ENCODE data around the gene MNDA. TPM values are rescaled to one million over a fixed set of nuclear protein-coding genes. Genes with fewer than 3 reads are reported as not detected.

MNDA gene
- total RNA-seq, 2 experiments from 2014 or later = not detected

DNA sequence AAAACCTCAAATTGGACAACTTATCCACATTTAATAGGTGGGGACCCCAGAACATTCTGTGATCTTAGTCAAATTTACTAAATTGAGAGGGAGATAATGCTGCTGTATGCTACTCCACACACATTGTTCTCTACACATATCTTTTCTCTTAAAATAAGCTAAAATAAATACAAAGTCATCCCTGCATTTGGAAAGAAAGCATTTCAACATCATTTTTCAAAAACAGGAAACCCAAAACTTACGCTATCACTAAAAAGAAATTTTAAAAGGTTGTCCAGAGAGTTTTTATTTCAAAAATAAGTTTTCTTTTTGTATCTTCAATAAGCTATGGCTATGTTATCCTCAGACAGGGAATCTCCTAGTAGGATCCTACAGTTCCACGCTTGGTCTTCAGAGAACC lies 30.6 kb upstream of the MNDA start:
- no peak overlapping the region for H3K27ac Mint-ChIP-seq
- intact Hi-C loops (cut with micrococcal nuclease) = no loop called here
- H3K36me3 Mint-ChIP-seq (ENCODE audit: low read depth) = no peaks in the 10 kb centered on the region
- ATAC-seq = no peak
- H3K4me1 Mint-ChIP-seq (ENCODE audit: low read depth) = no peaks in the 10 kb centered on the region
- CTCF ChIA-PET = interaction anchor here (0.8 kb wide), 1 partner anchor 271 kb away, joined by 3 read pairs; no protein-coding TSS in a partner anchor
- H3K9me3 Mint-ChIP-seq = no peaks in the 10 kb centered on the region
- no peak for DNase-seq
- TF ChIP-seq, protein P1, sequence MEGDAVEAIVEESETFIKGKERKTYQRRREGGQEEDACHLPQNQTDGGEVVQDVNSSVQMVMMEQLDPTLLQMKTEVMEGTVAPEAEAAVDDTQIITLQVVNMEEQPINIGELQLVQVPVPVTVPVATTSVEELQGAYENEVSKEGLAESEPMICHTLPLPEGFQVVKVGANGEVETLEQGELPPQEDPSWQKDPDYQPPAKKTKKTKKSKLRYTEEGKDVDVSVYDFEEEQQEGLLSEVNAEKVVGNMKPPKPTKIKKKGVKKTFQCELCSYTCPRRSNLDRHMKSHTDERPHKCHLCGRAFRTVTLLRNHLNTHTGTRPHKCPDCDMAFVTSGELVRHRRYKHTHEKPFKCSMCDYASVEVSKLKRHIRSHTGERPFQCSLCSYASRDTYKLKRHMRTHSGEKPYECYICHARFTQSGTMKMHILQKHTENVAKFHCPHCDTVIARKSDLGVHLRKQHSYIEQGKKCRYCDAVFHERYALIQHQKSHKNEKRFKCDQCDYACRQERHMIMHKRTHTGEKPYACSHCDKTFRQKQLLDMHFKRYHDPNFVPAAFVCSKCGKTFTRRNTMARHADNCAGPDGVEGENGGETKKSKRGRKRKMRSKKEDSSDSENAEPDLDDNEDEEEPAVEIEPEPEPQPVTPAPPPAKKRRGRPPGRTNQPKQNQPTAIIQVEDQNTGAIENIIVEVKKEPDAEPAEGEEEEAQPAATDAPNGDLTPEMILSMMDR (IDR thresholded peaks at IDR 0.05) = no peak
- POLR2A ChIA-PET = no interaction called here
- H3K27me3 Mint-ChIP-seq = peaks cover 18% of the 10 kb centered on the region
- no peak overlapping the region for H3K4me3 Mint-ChIP-seq

DNA sequence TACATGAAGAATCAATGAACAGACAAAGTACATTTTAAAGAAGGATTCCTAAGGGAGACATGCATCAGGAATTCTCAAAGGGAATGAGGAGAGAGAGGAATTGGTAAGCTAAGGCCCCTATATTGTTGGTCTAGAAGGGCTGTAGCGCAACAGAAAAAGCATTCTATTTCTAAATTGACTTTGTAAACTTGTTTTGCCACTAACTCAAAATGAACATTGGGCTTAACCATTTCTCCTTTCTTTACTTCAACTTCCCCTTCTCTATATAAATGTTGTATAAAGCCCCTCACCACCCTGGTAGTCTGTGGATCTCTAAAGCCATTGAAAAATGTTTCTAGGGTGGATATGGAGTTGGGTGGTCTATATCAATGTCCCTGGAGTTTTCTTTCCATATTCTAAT lies 29.8 kb upstream of the MNDA start:
- intact Hi-C loops (cut with micrococcal nuclease) = no loop called here
- ChIA-PET POLR2A (no interaction called here), CTCF (no interaction called here)
- Mint-ChIP-seq H3K27me3 (peaks cover 18% of the 10 kb centered on the region), H3K27ac (no peak overlapping the region), H3K4me1 (ENCODE audit: low read depth) (no peaks in the 10 kb centered on the region), H3K4me3 (no peak overlapping the region), H3K9me3 (no peaks in the 10 kb centered on the region), H3K36me3 (ENCODE audit: low read depth) (no peaks in the 10 kb centered on the region)
- DNase-seq (no peak), ATAC-seq (no peak)
- TF ChIP-seq, protein P1 (IDR thresholded peaks at IDR 0.05) = no peak

DNA sequence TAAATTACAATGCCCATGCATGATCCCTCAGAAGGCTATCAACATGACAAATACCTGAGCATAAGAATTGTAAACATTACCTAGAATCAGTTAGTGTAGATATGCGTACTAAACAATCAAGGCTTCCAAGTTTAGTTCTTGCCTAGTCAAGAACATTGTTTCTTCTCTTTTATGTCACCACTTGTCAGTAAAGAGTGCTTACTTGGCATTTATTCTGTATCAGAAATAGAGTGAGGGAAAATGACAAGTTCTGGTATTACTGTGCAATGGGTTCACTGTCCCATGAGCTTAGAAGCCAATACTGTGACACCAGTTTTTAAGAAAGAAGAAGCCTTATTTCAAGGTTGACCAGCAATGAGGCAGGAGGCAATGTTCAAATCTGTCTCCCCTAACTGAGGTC lies 27.5 kb upstream of the MNDA start:
- H3K27me3 Mint-ChIP-seq = peaks cover 22% of the 10 kb centered on the region
- no peak overlapping the region for H3K4me3 Mint-ChIP-seq
- no peak overlapping the region for H3K27ac Mint-ChIP-seq
- CTCF ChIA-PET = no interaction called here
- POLR2A ChIA-PET = no interaction called here
- no peaks in the 10 kb centered on the region for H3K9me3 Mint-ChIP-seq
- H3K4me1 Mint-ChIP-seq (ENCODE audit: low read depth) = no peaks in the 10 kb centered on the region
- TF ChIP-seq, protein P1 (IDR thresholded peaks at IDR 0.05) = no peak
- H3K36me3 Mint-ChIP-seq (ENCODE audit: low read depth) = no peaks in the 10 kb centered on the region
- no peak for DNase-seq
- ATAC-seq = no peak
- intact Hi-C loops (cut with micrococcal nuclease) = no loop called here

DNA sequence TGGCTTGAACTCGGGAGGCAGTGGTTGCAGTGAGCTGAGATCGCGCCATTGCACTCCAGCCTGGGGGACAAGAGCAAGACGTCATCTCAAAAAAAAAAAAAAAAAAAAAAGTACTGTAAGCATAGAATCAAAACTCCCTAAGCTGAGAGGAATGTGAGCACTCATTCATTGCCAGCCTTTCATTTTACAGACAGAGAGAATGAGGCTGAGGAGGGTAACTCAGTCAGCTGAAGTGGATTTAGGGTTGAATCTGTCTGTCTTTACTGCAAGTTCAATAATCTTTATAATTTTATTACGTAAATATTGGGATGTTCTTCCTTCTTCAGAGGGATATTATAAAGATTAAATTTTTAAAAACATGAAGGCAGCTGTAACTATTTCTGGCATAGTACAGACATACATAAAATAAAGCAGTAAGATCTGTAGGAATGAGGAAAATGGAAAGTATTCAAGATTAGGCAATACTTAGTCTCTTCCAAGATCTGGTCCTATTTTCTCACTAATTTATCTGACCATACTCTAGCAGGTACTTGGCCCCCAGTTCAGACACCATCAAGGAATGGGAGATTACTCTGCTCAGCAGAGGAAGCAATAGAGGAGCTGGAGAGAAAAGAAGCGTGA lies 24.1 kb upstream of the MNDA start:
- ChIA-PET CTCF (no interaction called here), POLR2A (no interaction called here)
- H3K4me1 Mint-ChIP-seq (ENCODE audit: low read depth) = no peaks in the 10 kb centered on the region
- H3K4me3 Mint-ChIP-seq = no peak overlapping the region
- intact Hi-C loops (cut with micrococcal nuclease) = no loop called here
- no peaks in the 10 kb centered on the region for H3K36me3 Mint-ChIP-seq (ENCODE audit: low read depth)
- ATAC-seq (no peak), DNase-seq (no peak)
- H3K27me3 Mint-ChIP-seq = peaks cover 19% of the 10 kb centered on the region
- H3K27ac Mint-ChIP-seq = no peak overlapping the region
- TF ChIP-seq, protein P1 (IDR thresholded peaks at IDR 0.05) = no peak
- H3K9me3 Mint-ChIP-seq = no peaks in the 10 kb centered on the region

DNA sequence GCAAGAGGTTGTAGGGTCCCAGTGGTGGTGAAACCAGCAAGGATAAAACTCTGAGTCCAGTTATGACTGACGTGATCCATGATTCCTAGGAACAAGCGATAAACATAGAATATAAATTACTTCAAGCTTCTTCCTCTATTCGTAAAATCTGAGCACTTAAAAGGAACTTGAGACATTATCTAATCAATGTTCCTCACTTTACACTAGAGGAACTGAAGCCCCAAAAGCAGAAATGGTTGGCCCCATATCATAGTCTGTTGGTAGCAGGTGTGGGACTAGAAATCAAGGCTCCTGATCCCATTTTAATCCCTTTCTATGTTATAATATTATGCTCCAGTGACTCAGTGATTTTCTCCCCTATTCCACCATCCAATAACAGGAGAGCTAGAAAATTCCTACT lies 21.9 kb upstream of the MNDA start:
- ChIA-PET POLR2A (no interaction called here), CTCF (interaction anchor here (0.6 to 0.8 kb wide), 2 partner anchors 189 to 218 kb away, joined by 3 read pairs; no protein-coding TSS in a partner anchor)
- Mint-ChIP-seq H3K4me3 (no peak overlapping the region), H3K36me3 (ENCODE audit: low read depth) (no peaks in the 10 kb centered on the region), H3K27me3 (peaks cover 7% of the 10 kb centered on the region), H3K27ac (no peak overlapping the region), H3K4me1 (ENCODE audit: low read depth) (no peaks in the 10 kb centered on the region), H3K9me3 (no peaks in the 10 kb centered on the region)
- intact Hi-C loops (cut with micrococcal nuclease) = no loop called here
- no peak for ATAC-seq
- TF ChIP-seq, protein P1 (IDR thresholded peaks at IDR 0.05) = no peak
- DNase-seq = no peak

Measured in activated CD8-positive, alpha-beta T cell treated with anti-CD3 and anti-CD28 coated beads for 36 hours (primary cell).